Activated CD4-positive, alpha-beta T cell treated with anti-CD3 and anti-CD28 coated beads, Interleukin-2, Interleukin-4, amounts not matched to agents 100 ng/mL and 50 ng/mL, durations not matched to agents 16 hours and 8 hours (primary cell): ENCODE results near the gene HSD11B1.

Experiments used
- DNase-seq: peaks from one replicate; pipeline ENCODE4 v3.0.0-alpha.2; 2020; ENCODE audit warnings: low spot score

The HSD11B1 gene

GRCh38 chr1:209704584-209704983, at the start of gene HSD11B1:
HSD11B1 (plus strand) TSS chr1:209704846; CDS start chr1:209704943, 97 bp downstream.
- no peak for DNase-seq

- DNase-seq, result no peak
Observed at GRCh38 chr1:209655411-209656231, 49.0 kb upstream of the HSD11B1 start.

- DNase-seq, result no peak
Observed at GRCh38 chr1:209657140-209657879, 47.3 kb upstream of the HSD11B1 start.

- DNase-seq, result no peak
Observed at GRCh38 chr1:209657918-209658317, 46.7 kb upstream of the HSD11B1 start.

GRCh38 chr1:209659909-209660308, 44.7 kb upstream of the HSD11B1 start:
- DNase-seq, result peak; percentile 70

- no peak for DNase-seq
Observed at GRCh38 chr1:209661071-209661470, 43.6 kb upstream of the HSD11B1 start.

- DNase-seq, result no peak
Observed at GRCh38 chr1:209662879-209663327, 41.7 kb upstream of the HSD11B1 start.

- no peak for DNase-seq
Observed at GRCh38 chr1:209667103-209667502, 37.5 kb upstream of the HSD11B1 start.

GRCh38 chr1:209667708-209668107, 36.9 kb upstream of the HSD11B1 start:
- DNase-seq, result no peak

GRCh38 chr1:209670441-209671082, 34.1 kb upstream of the HSD11B1 start:
- DNase-seq, result no peak

GRCh38 chr1:209672705-209673630, 31.7 kb upstream of the HSD11B1 start:
- DNase-seq, result peak; percentile 88

- no peak for DNase-seq
Observed at GRCh38 chr1:209673631-209674417, 30.8 kb upstream of the HSD11B1 start.

GRCh38 chr1:209674957-209675564, 29.6 kb upstream of the HSD11B1 start, which contains the start of gene G0S2:
G0S2 (plus strand) TSS chr1:209675412; CDS start chr1:209675685, 273 bp downstream.
- DNase-seq, result peak; percentile 52

- DNase-seq, result no peak
Observed at GRCh38 chr1:209675565-209676154, 29.0 kb upstream of the HSD11B1 start.

GRCh38 chr1:209678981-209679539, 25.6 kb upstream of the HSD11B1 start:
- DNase-seq, result no peak

GRCh38 chr1:209685821-209686220, 18.8 kb upstream of the HSD11B1 start:
- DNase-seq, result peak; percentile 74

GRCh38 chr1:209686322-209686721, 18.3 kb upstream of the HSD11B1 start:
- DNase-seq, result no peak

GRCh38 chr1:209688746-209689234, 15.9 kb upstream of the HSD11B1 start:
- no peak for DNase-seq

- DNase-seq, result no peak
Observed at GRCh38 chr1:209689477-209689876, 15.2 kb upstream of the HSD11B1 start.
